GM21528 (cell line): ENCODE results near the gene CRIM1.

Experiments used
- ATAC-seq: cut with Tn5 transposase; IDR thresholded peaks from one replicate; pipeline ENCODE4 v1.9.1; 2021; ENCODE audit warnings: mild to moderate bottlenecking, moderate library complexity; ENCODE audit not compliant: unreplicated experiment, low FRiP score

CRIM1 gene

DNA sequence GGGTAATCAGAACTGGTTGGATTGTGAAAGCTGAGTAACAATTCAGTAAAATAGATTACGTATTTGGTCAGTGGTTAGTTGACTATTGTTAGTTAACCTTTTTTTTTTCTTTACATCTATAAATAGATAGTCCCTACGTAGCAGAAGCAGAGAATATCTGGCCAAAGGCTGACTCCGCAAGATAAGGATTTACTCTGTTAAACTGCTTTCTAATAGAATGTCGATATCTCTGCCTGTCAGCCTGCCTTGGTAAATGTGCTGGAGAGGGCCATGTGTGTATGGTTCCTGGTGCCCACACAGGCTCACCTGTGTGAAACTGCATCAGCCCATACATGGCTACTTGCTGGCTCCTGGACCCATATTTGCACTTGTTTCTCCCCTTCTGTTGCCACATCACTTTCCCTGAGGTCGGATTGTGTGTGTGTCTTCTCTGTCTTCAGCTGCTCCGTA is 94.4 kb downstream of the CRIM1 start:
- ATAC-seq: no peak

GRCh38 chr2:36450466-36451196 is 95.1 kb downstream of the CRIM1 start:
- no peak for ATAC-seq

- no peak for ATAC-seq
Observed at GRCh38 chr2:36451512-36451911, 95.9 kb downstream of the CRIM1 start.

DNA sequence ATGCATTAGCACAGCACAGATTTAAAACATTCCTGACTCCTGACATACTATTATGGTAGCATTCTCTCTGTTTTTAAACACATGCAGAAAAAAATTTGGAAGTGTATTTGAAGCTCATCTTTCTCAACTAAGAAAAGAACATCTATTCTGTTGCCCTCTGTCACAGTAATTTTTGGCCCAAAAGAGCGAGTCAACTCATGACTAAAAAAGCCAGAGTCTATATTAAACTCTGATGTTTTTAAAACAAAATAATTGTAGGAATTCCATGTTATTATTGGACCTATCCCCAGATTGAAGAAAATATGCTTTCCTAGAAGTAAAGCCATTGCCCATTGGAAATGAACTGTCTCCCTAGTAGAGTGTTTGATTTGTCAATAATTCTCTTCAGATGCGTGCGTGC is 96.7 kb downstream of the CRIM1 start:
- no peak for ATAC-seq

- no peak for ATAC-seq
Observed at GRCh38 chr2:36453652-36454051, 98.1 kb downstream of the CRIM1 start.

- ATAC-seq: no peak
Observed at GRCh38 chr2:36455011-36455410, 99.4 kb downstream of the CRIM1 start.

DNA sequence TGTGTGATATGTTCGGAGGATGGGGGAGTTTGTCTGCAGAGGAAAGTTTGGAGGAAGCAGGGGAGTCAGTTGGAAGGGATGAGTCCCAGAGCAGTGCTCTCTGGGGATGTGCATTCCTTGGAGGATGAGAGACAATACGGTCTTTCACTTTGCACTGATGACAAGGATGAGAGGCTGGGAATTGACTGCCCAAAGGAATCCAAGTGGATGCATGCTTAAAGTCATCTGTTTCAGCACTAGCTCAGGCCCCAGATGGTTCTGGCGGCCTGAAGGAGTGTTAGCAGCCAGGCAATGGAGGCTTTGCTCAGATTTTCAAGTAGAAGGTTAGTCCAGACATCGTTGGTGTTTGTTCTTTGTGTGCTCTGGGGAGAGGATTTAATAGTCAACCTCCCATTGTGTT is 100.2 kb downstream of the CRIM1 start:
- ATAC-seq: no peak

GRCh38 chr2:36456227-36457175 is 100.9 kb downstream of the CRIM1 start:
- ATAC-seq: no peak

- no peak for ATAC-seq
Observed at GRCh38 chr2:36458106-36458505, 102.5 kb downstream of the CRIM1 start.

DNA sequence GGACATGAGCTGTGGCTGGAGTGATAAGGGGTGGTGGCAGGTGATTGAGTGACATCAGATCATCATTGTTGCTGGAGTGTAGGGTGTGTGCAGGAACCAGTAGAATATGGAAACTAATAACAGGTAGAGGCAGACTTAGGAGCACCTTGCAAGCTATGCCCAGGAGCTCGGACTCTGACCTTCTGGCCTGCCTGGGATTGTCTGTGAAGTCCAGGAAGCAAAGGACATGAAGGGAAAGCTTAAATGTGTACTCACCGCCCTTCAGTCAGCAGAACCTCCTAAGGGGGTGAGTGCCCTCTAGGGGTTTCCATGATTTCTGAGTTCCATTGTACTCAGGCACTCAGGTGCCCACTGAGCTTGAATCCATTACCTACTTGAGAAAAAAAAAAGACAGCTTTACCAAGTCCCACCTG is 104.2 kb downstream of the CRIM1 start:
- no peak for ATAC-seq

GRCh38 chr2:36461039-36461681 is 105.6 kb downstream of the CRIM1 start:
- peak; percentile 62 for ATAC-seq

GRCh38 chr2:36462311-36462935 is 106.8 kb downstream of the CRIM1 start:
- ATAC-seq: no peak

- ATAC-seq: no peak
Observed at GRCh38 chr2:36463365-36463764, 107.8 kb downstream of the CRIM1 start.

DNA sequence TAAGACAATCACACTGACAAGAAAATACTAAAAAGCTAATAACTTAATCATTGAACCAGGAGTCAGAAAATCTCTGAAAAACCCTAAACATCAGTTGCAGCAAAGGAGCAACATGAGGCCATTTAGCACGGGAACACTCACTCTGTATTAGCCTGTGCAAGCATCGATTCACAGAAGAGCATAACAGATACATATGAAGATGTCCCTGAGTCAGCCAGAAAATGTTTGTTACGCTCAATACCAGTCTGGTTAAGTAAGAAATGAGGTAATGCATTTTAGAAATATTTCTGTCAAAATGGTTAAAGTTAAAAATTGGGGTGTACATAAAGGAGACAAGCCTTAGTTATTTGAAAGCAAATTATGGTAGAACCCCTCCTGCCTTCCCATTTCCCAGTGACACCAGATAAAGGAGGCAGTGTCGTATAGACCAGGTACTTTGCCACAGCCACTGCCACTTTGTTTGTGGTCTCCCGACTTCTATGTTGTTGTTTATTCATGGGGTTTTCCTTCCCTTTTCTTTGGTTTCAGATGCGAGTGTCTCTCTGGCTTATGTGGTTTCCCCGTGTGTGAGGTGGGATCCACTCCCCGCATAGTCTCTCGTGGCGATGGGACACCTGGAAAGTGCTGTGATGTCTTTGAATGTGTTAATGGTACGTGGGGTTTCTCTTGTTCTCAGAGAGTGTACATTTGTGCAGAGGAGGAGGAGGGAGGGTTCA is 108.6 kb downstream of the CRIM1 start:
- no peak for ATAC-seq

DNA sequence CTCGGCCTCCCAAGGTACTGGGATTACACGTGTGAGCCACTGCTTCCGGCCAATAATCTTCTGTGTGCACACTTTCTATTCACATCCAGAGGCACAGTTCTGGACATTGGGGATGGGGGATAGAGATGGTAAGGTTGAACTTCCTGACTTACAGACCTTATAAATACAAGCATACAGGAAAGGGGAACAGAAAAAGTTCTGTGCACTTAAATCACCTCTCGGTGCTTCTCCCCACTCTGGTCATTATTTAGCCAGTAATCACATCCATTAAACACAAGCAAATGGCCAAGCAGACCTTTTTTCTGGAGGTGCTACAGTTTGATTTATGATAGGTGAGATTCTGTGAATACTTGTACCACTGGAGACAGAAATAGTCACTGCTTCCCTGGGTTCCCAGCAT is 110.6 kb downstream of the CRIM1 start:
- no peak for ATAC-seq

- no peak for ATAC-seq
Observed at GRCh38 chr2:36468463-36469105, 113.0 kb downstream of the CRIM1 start.

DNA sequence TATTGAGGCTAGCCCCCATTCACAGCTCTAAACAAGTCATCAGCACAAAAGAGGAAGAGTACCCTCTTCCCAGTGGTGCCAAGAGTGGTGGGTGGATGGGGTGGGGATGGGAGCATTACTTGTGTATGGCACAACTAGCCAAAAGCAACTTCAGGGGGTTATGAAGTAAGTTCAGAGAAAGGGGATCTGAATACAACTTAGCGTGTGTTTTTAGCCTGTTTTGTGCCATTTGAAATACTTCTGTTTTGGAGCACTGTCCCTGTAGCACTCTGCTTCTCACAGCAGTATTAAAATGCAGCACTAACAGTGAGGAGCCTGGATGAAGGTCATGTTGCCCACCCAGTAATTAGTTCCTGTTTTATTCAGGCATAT is 113.5 kb downstream of the CRIM1 start:
- ATAC-seq: no peak

DNA sequence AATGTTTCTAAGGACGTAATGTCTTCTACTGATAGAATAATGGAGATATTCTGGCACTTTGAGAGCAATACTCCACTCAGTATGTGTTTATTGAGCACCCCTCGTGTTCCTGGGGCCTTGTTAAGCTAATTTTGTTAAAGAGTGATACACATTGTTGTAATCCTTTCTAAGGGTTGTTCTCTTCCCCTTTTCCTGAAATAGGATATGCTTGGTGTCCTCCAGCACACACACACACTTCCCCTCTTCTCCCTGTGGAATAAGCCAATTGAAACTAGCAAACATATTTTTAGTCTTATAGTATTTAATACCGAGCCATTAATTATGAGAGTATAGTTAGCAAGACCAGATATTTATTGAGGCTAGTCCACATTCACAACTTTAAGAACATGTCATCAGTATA is 114.1 kb downstream of the CRIM1 start:
- no peak for ATAC-seq

GRCh38 chr2:36473230-36473629 is 117.7 kb downstream of the CRIM1 start:
- ATAC-seq: no peak

GRCh38 chr2:36476411-36476810 is 120.8 kb downstream of the CRIM1 start:
- no peak for ATAC-seq
